OCI-LY7 (cell line): Measurements from ENCODE around the gene SLC29A3.

ENCODE experiments used
- CTCF ChIP-seq: fragments of 200-600 bp; sonication (generic); conservative IDR thresholded peaks from 2 replicates; pipeline ENCODE4 v1.5.1; 2014; ENCODE audit warnings: mild to moderate bottlenecking, antibody characterized with exemption, low read length, moderate library complexity, mixed read lengths
- EZH2phosphoT487 ChIP-seq: fragments of 200-600 bp; sonication (generic); IDR thresholded peaks from 2 replicates; pipeline ENCODE4 v1.6.1; 2018; ENCODE audit warnings: low read depth, borderline replicate concordance, mild to moderate bottlenecking, mixed run types, antibody characterized with exemption, low read length, moderate library complexity, mixed read lengths

GRCh38 chr10:71301371-71301916 lies 17.6 kb upstream of the SLC29A3 start:
- no peak for TF ChIP-seq CTCF
- no peak for TF ChIP-seq EZH2phosphoT487
